Measurements from ENCODE around the gene RNF10.

DNA sequence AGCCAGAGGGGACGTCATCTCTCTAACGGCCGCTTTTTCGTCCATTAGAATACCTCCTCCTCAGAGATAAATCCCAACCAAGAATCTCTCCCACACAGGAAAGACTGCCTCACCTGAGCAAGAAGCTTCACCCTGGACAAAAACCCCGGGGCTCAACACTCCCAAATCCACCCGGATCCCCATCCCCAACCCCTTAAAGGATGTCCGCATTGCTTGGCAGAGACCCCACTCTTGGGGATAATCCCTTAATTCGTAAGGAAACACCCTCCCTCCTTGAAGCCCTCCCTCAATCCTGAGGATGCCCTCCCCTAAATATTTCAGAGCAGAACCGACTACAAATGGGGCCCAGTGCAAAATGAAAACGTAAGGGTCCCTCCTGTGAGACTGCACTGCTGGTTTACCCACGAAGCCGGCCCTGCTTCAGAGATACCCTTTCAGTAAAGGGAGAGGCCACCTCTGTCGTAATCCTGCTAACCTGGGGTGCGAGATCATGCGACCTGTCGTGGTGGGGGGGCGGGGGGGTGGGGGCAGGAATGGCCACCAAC is 38.9 kb upstream of the RNF10 start:
- TF ChIP-seq, protein P1, sequence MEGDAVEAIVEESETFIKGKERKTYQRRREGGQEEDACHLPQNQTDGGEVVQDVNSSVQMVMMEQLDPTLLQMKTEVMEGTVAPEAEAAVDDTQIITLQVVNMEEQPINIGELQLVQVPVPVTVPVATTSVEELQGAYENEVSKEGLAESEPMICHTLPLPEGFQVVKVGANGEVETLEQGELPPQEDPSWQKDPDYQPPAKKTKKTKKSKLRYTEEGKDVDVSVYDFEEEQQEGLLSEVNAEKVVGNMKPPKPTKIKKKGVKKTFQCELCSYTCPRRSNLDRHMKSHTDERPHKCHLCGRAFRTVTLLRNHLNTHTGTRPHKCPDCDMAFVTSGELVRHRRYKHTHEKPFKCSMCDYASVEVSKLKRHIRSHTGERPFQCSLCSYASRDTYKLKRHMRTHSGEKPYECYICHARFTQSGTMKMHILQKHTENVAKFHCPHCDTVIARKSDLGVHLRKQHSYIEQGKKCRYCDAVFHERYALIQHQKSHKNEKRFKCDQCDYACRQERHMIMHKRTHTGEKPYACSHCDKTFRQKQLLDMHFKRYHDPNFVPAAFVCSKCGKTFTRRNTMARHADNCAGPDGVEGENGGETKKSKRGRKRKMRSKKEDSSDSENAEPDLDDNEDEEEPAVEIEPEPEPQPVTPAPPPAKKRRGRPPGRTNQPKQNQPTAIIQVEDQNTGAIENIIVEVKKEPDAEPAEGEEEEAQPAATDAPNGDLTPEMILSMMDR (IDR thresholded peaks at IDR 0.05), result no peak
- TF ChIP-seq TAF1 (IDR thresholded peaks at IDR 0.05; ENCODE audit: borderline replicate concordance, low read depth, low read length) (no peak), SMC3 (IDR thresholded peaks at IDR 0.05; ENCODE audit: low read depth, low read length) (no peak), YY1 (IDR thresholded peaks at IDR 0.05; ENCODE audit: low read depth) (no peak), EZH2phosphoT487 (IDR thresholded peaks at IDR 0.05; ENCODE audit: borderline replicate concordance, low read depth) (no peak)
- TF ChIP-seq, protein P2, sequence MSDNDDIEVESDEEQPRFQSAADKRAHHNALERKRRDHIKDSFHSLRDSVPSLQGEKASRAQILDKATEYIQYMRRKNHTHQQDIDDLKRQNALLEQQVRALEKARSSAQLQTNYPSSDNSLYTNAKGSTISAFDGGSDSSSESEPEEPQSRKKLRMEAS (IDR thresholded peaks at IDR 0.05; ENCODE audit: low read depth), result no peak
- TF ChIP-seq, protein P3, sequence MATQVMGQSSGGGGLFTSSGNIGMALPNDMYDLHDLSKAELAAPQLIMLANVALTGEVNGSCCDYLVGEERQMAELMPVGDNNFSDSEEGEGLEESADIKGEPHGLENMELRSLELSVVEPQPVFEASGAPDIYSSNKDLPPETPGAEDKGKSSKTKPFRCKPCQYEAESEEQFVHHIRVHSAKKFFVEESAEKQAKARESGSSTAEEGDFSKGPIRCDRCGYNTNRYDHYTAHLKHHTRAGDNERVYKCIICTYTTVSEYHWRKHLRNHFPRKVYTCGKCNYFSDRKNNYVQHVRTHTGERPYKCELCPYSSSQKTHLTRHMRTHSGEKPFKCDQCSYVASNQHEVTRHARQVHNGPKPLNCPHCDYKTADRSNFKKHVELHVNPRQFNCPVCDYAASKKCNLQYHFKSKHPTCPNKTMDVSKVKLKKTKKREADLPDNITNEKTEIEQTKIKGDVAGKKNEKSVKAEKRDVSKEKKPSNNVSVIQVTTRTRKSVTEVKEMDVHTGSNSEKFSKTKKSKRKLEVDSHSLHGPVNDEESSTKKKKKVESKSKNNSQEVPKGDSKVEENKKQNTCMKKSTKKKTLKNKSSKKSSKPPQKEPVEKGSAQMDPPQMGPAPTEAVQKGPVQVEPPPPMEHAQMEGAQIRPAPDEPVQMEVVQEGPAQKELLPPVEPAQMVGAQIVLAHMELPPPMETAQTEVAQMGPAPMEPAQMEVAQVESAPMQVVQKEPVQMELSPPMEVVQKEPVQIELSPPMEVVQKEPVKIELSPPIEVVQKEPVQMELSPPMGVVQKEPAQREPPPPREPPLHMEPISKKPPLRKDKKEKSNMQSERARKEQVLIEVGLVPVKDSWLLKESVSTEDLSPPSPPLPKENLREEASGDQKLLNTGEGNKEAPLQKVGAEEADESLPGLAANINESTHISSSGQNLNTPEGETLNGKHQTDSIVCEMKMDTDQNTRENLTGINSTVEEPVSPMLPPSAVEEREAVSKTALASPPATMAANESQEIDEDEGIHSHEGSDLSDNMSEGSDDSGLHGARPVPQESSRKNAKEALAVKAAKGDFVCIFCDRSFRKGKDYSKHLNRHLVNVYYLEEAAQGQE (IDR thresholded peaks at IDR 0.05; ENCODE audit: low read depth, low read length), result no peak
- TF ChIP-seq, protein P4, sequence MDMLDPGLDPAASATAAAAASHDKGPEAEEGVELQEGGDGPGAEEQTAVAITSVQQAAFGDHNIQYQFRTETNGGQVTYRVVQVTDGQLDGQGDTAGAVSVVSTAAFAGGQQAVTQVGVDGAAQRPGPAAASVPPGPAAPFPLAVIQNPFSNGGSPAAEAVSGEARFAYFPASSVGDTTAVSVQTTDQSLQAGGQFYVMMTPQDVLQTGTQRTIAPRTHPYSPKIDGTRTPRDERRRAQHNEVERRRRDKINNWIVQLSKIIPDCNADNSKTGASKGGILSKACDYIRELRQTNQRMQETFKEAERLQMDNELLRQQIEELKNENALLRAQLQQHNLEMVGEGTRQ (IDR thresholded peaks at IDR 0.05; ENCODE audit: borderline replicate concordance, low read depth, low read length), result no peak

Measured in SK-N-SH (cell line).